ENCODE data around the gene CTSK.
"Not testable (repeated sequence)": the region's sequence is repeated elsewhere in the genome, so short reads cannot be mapped to it uniquely, and the experiment has no call there.

Gene CTSK

GRCh38 chr1:150775931-150776505 lies 32.0 kb downstream of the CTSK start:
- H3K36me3 ChIP-seq (ENCODE audit: insufficient read depth, low read length); H3K4me3 ChIP-seq (ENCODE audit: low read length); H3K9ac ChIP-seq (ENCODE audit: low read depth, low read length); H3K4me2 ChIP-seq (ENCODE audit: low read length); H3K9me3 ChIP-seq (replicated peaks; ENCODE audit: low read length); H3K4me1 ChIP-seq (ENCODE audit: control insufficient read depth, insufficient read depth, low read length); H3K27me3 ChIP-seq (ENCODE audit: control insufficient read depth, insufficient read depth, low read length): not testable (repeated sequence)

GRCh38 chr1:150775276-150775675 lies 32.8 kb downstream of the CTSK start:
- no peak overlapping the region for H3K4me2 ChIP-seq (ENCODE audit: low read length)
- H3K9ac ChIP-seq (ENCODE audit: low read depth, low read length), result no peak overlapping the region

GRCh38 chr1:150772326-150772725 lies 35.7 kb downstream of the CTSK start:
- Histone ChIP-seq H3K4me3 (ENCODE audit: low read length) (no peak overlapping the region), H3K36me3 (ENCODE audit: insufficient read depth, low read length) (no peaks in the 10 kb centered on the region), H3K9ac (ENCODE audit: low read depth, low read length) (no peak overlapping the region), H3K4me1 (ENCODE audit: control insufficient read depth, insufficient read depth, low read length) (no peaks in the 10 kb centered on the region), H3K9me3 (replicated peaks; ENCODE audit: low read length) (no peaks in the 10 kb centered on the region), H3K27me3 (ENCODE audit: control insufficient read depth, insufficient read depth, low read length) (no peaks in the 10 kb centered on the region), H3K4me2 (ENCODE audit: low read length) (no peak overlapping the region)

More at GRCh38 chr1:150775276-150775675, 32.8 kb downstream of the CTSK start:
- H3K9me3 ChIP-seq (replicated peaks; ENCODE audit: low read length), result no peaks in the 10 kb centered on the region
- no peak overlapping the region for H3K4me3 ChIP-seq (ENCODE audit: low read length)
- H3K36me3 ChIP-seq (ENCODE audit: insufficient read depth, low read length), result no peaks in the 10 kb centered on the region
- no peaks in the 10 kb centered on the region for H3K4me1 ChIP-seq (ENCODE audit: control insufficient read depth, insufficient read depth, low read length)
- H3K27me3 ChIP-seq (ENCODE audit: control insufficient read depth, insufficient read depth, low read length), result no peaks in the 10 kb centered on the region

- not testable (repeated sequence) for H3K4me2 ChIP-seq (ENCODE audit: low read length)
- H3K4me1 ChIP-seq (ENCODE audit: control insufficient read depth, insufficient read depth, low read length), result peaks cover 11% of the 10 kb centered on the region
Observed at GRCh38 chr1:150767704-150768103, 40.4 kb downstream of the CTSK start.

GRCh38 chr1:150765977-150766301 lies 42.1 kb downstream of the CTSK start:
- H3K9ac ChIP-seq (ENCODE audit: low read depth, low read length); H3K27me3 ChIP-seq (ENCODE audit: control insufficient read depth, insufficient read depth, low read length); H3K9me3 ChIP-seq (replicated peaks; ENCODE audit: low read length); H3K4me3 ChIP-seq (ENCODE audit: low read length); H3K36me3 ChIP-seq (ENCODE audit: insufficient read depth, low read length): not testable (repeated sequence)
- peak overlapping the region; percentile 53 for H3K4me2 ChIP-seq (ENCODE audit: low read length)
- peaks cover 11% of the 10 kb centered on the region for H3K4me1 ChIP-seq (ENCODE audit: control insufficient read depth, insufficient read depth, low read length)

More at GRCh38 chr1:150767704-150768103, 40.4 kb downstream of the CTSK start:
- not testable (repeated sequence) for H3K27me3 ChIP-seq (ENCODE audit: control insufficient read depth, insufficient read depth, low read length); H3K9me3 ChIP-seq (replicated peaks; ENCODE audit: low read length); H3K9ac ChIP-seq (ENCODE audit: low read depth, low read length); H3K36me3 ChIP-seq (ENCODE audit: insufficient read depth, low read length); H3K4me3 ChIP-seq (ENCODE audit: low read length)

- H3K9ac ChIP-seq (ENCODE audit: low read depth, low read length), result peak within 1 kb of the TSS; percentile 26
- H3K4me1 ChIP-seq (ENCODE audit: control insufficient read depth, insufficient read depth, low read length), result peaks cover 11% of the 10 kb centered on the region
- peak within 1 kb of the TSS; percentile 53 for H3K4me2 ChIP-seq (ENCODE audit: low read length)
- no peak within 1 kb of the TSS for H3K4me3 ChIP-seq (ENCODE audit: low read length)
- no peaks in the 10 kb centered on the region for H3K9me3 ChIP-seq (replicated peaks; ENCODE audit: low read length)
- no peaks in the 10 kb centered on the region for H3K27me3 ChIP-seq (ENCODE audit: control insufficient read depth, insufficient read depth, low read length)
- no peaks in the 10 kb centered on the region for H3K36me3 ChIP-seq (ENCODE audit: insufficient read depth, low read length)
Observed at GRCh38 chr1:150765296-150765976, 42.6 kb downstream of the CTSK start, which contains the start of gene CTSS. Gene CTSS, minus strand, starts transcription at chr1:150765778. Its CDS starts 1,015 bp downstream, at chr1:150764763.

GRCh38 chr1:150764617-150765101 lies 43.4 kb downstream of the CTSK start:
- Histone ChIP-seq H3K36me3 (ENCODE audit: insufficient read depth, low read length) (no peaks in the 10 kb centered on the region), H3K4me3 (ENCODE audit: low read length) (no peak overlapping the region), H3K9me3 (replicated peaks; ENCODE audit: low read length) (no peaks in the 10 kb centered on the region), H3K4me1 (ENCODE audit: control insufficient read depth, insufficient read depth, low read length) (peaks cover 11% of the 10 kb centered on the region), H3K4me2 (ENCODE audit: low read length) (peak overlapping the region; percentile 53), H3K27me3 (ENCODE audit: control insufficient read depth, insufficient read depth, low read length) (no peaks in the 10 kb centered on the region), H3K9ac (ENCODE audit: low read depth, low read length) (peak overlapping the region; percentile 26)

- Histone ChIP-seq H3K4me3 (ENCODE audit: low read length) (no peak overlapping the region), H3K27me3 (ENCODE audit: control insufficient read depth, insufficient read depth, low read length) (no peaks in the 10 kb centered on the region), H3K4me2 (ENCODE audit: low read length) (no peak overlapping the region), H3K4me1 (ENCODE audit: control insufficient read depth, insufficient read depth, low read length) (peaks cover 11% of the 10 kb centered on the region), H3K9me3 (replicated peaks; ENCODE audit: low read length) (no peaks in the 10 kb centered on the region), H3K9ac (ENCODE audit: low read depth, low read length) (no peak overlapping the region), H3K36me3 (ENCODE audit: insufficient read depth, low read length) (no peaks in the 10 kb centered on the region)
Observed at GRCh38 chr1:150763018-150763417, 45.0 kb downstream of the CTSK start.

- Histone ChIP-seq H3K4me2 (ENCODE audit: low read length) (no peak overlapping the region), H3K4me1 (ENCODE audit: control insufficient read depth, insufficient read depth, low read length) (peaks cover 11% of the 10 kb centered on the region), H3K27me3 (ENCODE audit: control insufficient read depth, insufficient read depth, low read length) (no peaks in the 10 kb centered on the region), H3K9ac (ENCODE audit: low read depth, low read length) (no peak overlapping the region), H3K36me3 (ENCODE audit: insufficient read depth, low read length) (no peaks in the 10 kb centered on the region), H3K9me3 (replicated peaks; ENCODE audit: low read length) (no peaks in the 10 kb centered on the region), H3K4me3 (ENCODE audit: low read length) (no peak overlapping the region)
Observed at GRCh38 chr1:150762552-150762951, 45.5 kb downstream of the CTSK start.

GRCh38 chr1:150761801-150762200 lies 46.3 kb downstream of the CTSK start:
- Histone ChIP-seq H3K36me3 (ENCODE audit: insufficient read depth, low read length) (no peaks in the 10 kb centered on the region), H3K9ac (ENCODE audit: low read depth, low read length) (no peak overlapping the region), H3K27me3 (ENCODE audit: control insufficient read depth, insufficient read depth, low read length) (no peaks in the 10 kb centered on the region)

GRCh38 chr1:150760013-150760412 lies 48.0 kb downstream of the CTSK start:
- no peaks in the 10 kb centered on the region for H3K36me3 ChIP-seq (ENCODE audit: insufficient read depth, low read length)
- H3K4me2 ChIP-seq (ENCODE audit: low read length), result no peak overlapping the region
- no peak overlapping the region for H3K9ac ChIP-seq (ENCODE audit: low read depth, low read length)
- H3K9me3 ChIP-seq (replicated peaks; ENCODE audit: low read length), result no peaks in the 10 kb centered on the region
- H3K4me1 ChIP-seq (ENCODE audit: control insufficient read depth, insufficient read depth, low read length), result peaks cover 8% of the 10 kb centered on the region
- no peak overlapping the region for H3K4me3 ChIP-seq (ENCODE audit: low read length)
- H3K27me3 ChIP-seq (ENCODE audit: control insufficient read depth, insufficient read depth, low read length), result no peaks in the 10 kb centered on the region

More at GRCh38 chr1:150761801-150762200, 46.3 kb downstream of the CTSK start:
- no peak overlapping the region for H3K4me2 ChIP-seq (ENCODE audit: low read length)
- no peaks in the 10 kb centered on the region for H3K9me3 ChIP-seq (replicated peaks; ENCODE audit: low read length)
- no peak overlapping the region for H3K4me3 ChIP-seq (ENCODE audit: low read length)
- H3K4me1 ChIP-seq (ENCODE audit: control insufficient read depth, insufficient read depth, low read length), result peaks cover 11% of the 10 kb centered on the region

GRCh38 chr1:150753416-150753815 lies 54.6 kb downstream of the CTSK start:
- Histone ChIP-seq H3K9me3 (replicated peaks; ENCODE audit: low read length) (no peaks in the 10 kb centered on the region), H3K9ac (ENCODE audit: low read depth, low read length) (no peak overlapping the region), H3K4me3 (ENCODE audit: low read length) (no peak overlapping the region), H3K4me2 (ENCODE audit: low read length) (no peak overlapping the region), H3K27me3 (ENCODE audit: control insufficient read depth, insufficient read depth, low read length) (no peaks in the 10 kb centered on the region), H3K36me3 (ENCODE audit: insufficient read depth, low read length) (no peaks in the 10 kb centered on the region), H3K4me1 (ENCODE audit: control insufficient read depth, insufficient read depth, low read length) (no peaks in the 10 kb centered on the region)
